Calu3 (cell line): ENCODE measurements around the gene RBM43. TPM values are rescaled to one million over a fixed set of nuclear protein-coding genes. Genes with fewer than 3 reads are reported as not detected.

Experiments used
- BruUV-seq: library from RNA; stranded (reverse); fragments of 400-500 nt; replicated peaks from 2 replicates; lab custom pipeline; 2021; lab: Mats Ljungman, UMichigan
- CTCF ChIA-PET: fragments of 300-600 bp; sonication (Branson Sonifier 250); formaldehyde crosslinking; loops from one replicate; lab custom pipeline; 2022; ENCODE audit warnings: antibody characterized with exemption; lab: Charles Lee
- DNase-seq: peaks from one replicate; pipeline ENCODE4 v3.0.0; 2022
- H3K27ac Mint-ChIP-seq: one replicate; pipeline ENCODE4 v1.8.0; 2022; ENCODE audit warnings: mixed read lengths; ENCODE audit not compliant: unreplicated experiment
- H3K27me3 Mint-ChIP-seq: one replicate; pipeline ENCODE4 v1.8.0; 2022; ENCODE audit warnings: mixed read lengths; ENCODE audit not compliant: unreplicated experiment
- H3K36me3 Mint-ChIP-seq: one replicate; pipeline ENCODE4 v1.8.0; 2022; ENCODE audit warnings: mild to moderate bottlenecking, moderate library complexity, mixed read lengths; ENCODE audit not compliant: insufficient read depth, unreplicated experiment
- H3K4me1 Mint-ChIP-seq: one replicate; pipeline ENCODE4 v1.8.0; 2022; ENCODE audit warnings: mild to moderate bottlenecking, low read depth, mixed read lengths; ENCODE audit not compliant: unreplicated experiment
- H3K4me3 Mint-ChIP-seq: one replicate; pipeline ENCODE4 v1.8.0; 2022; ENCODE audit warnings: mild to moderate bottlenecking, low read depth, moderate library complexity, mixed read lengths; ENCODE audit not compliant: unreplicated experiment
- H3K9me3 Mint-ChIP-seq: one replicate; pipeline ENCODE4 v1.8.0; 2022; ENCODE audit warnings: low read depth, mixed read lengths; ENCODE audit not compliant: unreplicated experiment
- CTCF ChIP-seq: fragments of 200-600 bp; IDR thresholded peaks from one replicate; pipeline ENCODE4 v1.8.0; 2022; ENCODE audit warnings: antibody characterized with exemption; ENCODE audit not compliant: unreplicated experiment
- intact Hi-C: fragments of 100-400 bp; cut with micrococcal nuclease; formaldehyde crosslinking; loops from one replicate; pipeline ENCODE4 v1.10.0; 2022; ENCODE audit not compliant: unreplicated experiment
- total RNA-seq: library from RNA; stranded (reverse); gene quantifications from 2 replicates; pipeline ENCODE4 v1.2.3, GENCODE V29; 2022

Gene RBM43
- total RNA-seq, 1 experiment from 2014 or later, result 5.2 TPM

- Mint-ChIP-seq H3K27ac (no peak overlapping the region), H3K4me3 (no peak overlapping the region), H3K27me3 (no peaks in the 10 kb centered on the region), H3K9me3 (peaks cover 4% of the 10 kb centered on the region), H3K4me1 (no peaks in the 10 kb centered on the region), H3K36me3 (no peaks in the 10 kb centered on the region)
- TF ChIP-seq CTCF, result no peak
- CTCF ChIA-PET, result no interaction called here
- no peak for DNase-seq
- no TSS peak for BruUV-seq
- intact Hi-C loops, result no loop called here
Measured at GRCh38 chr2:151243468-151243867, 18.2 kb downstream of the RBM43 start.

- H3K36me3 Mint-ChIP-seq, result no peaks in the 10 kb centered on the region
- H3K4me3 Mint-ChIP-seq, result no peak overlapping the region
- no peaks in the 10 kb centered on the region for H3K9me3 Mint-ChIP-seq
- TF ChIP-seq CTCF, result no peak
- no peaks in the 10 kb centered on the region for H3K27me3 Mint-ChIP-seq
- BruUV-seq, result no TSS peak
- intact Hi-C loops, result no loop called here
- no peaks in the 10 kb centered on the region for H3K4me1 Mint-ChIP-seq
- DNase-seq, result no peak
- H3K27ac Mint-ChIP-seq, result no peak overlapping the region
- CTCF ChIA-PET, result no interaction called here
Measured at GRCh38 chr2:151241224-151241623, 20.4 kb downstream of the RBM43 start.

GRCh38 chr2:151240433-151240832, 21.2 kb downstream of the RBM43 start:
- H3K4me3 Mint-ChIP-seq, result no peak overlapping the region
- intact Hi-C loops, result no loop called here
- H3K9me3 Mint-ChIP-seq, result no peaks in the 10 kb centered on the region
- H3K27me3 Mint-ChIP-seq, result no peaks in the 10 kb centered on the region
- TF ChIP-seq CTCF, result no peak
- CTCF ChIA-PET, result interaction anchor here (0.6 kb wide), 2 partner anchors 14 to 26 kb away, joined by 3 read pairs; no protein-coding TSS in a partner anchor
- H3K36me3 Mint-ChIP-seq, result no peaks in the 10 kb centered on the region
- no TSS peak for BruUV-seq
- no peaks in the 10 kb centered on the region for H3K4me1 Mint-ChIP-seq
- DNase-seq, result no peak
- H3K27ac Mint-ChIP-seq, result no peak overlapping the region

- Mint-ChIP-seq H3K4me3 (no peak overlapping the region), H3K27me3 (no peaks in the 10 kb centered on the region), H3K27ac (no peak overlapping the region), H3K36me3 (no peaks in the 10 kb centered on the region), H3K9me3 (no peaks in the 10 kb centered on the region), H3K4me1 (no peaks in the 10 kb centered on the region)
- TF ChIP-seq CTCF, result no peak
- intact Hi-C loops, result loop anchor here (5.0 to 10.0 kb wide), 4 partner anchors 165 to 1642 kb away; no protein-coding TSS in a partner anchor
- CTCF ChIA-PET, result interaction anchor here (0.6 to 1.3 kb wide), 4 partner anchors 686 to 1641 kb away, joined by 3 to 5 read pairs (median 4); no protein-coding TSS in a partner anchor
- no peak for DNase-seq
- BruUV-seq, result no TSS peak
Measured at GRCh38 chr2:151239624-151240023, 22.0 kb downstream of the RBM43 start.
